NB4 (cell line): Measurements from ENCODE around the gene LY86.

Source experiments
- DNase-seq: peaks from one replicate; pipeline ENCODE4 v3.0.0; 2010; ENCODE audit warnings: low read depth
- H3K4me3 ChIP-seq: one replicate; pipeline ENCODE4 v1.5.1; 2011; ENCODE audit warnings: mild to moderate bottlenecking, low read depth, low read length, moderate library complexity
- CTCF ChIP-seq: IDR thresholded peaks from one replicate; pipeline ENCODE4 v1.5.1; 2012; ENCODE audit warnings: low read depth, low read length
- MAX ChIP-seq: IDR thresholded peaks from 2 replicates; pipeline ENCODE4 v1.6.1; 2011; ENCODE audit warnings: low read depth, low read length
- MYC ChIP-seq: IDR thresholded peaks from 2 replicates; pipeline ENCODE4 v1.6.1; 2011; ENCODE audit warnings: low read depth, low read length
- POLR2A ChIP-seq: IDR thresholded peaks from 2 replicates; pipeline ENCODE4 v1.6.1; 2011; ENCODE audit warnings: mild to moderate bottlenecking; ENCODE audit not compliant: insufficient read length; ENCODE audit errors: extremely low read depth

Gene LY86

GRCh38 chr6:6557886-6558285 is 30.6 kb upstream of the LY86 start:
- DNase-seq = peak; percentile 75
- TF ChIP-seq CTCF (no peak), MYC (no peak), MAX (no peak)
- H3K4me3 ChIP-seq = no peak overlapping the region

- TF ChIP-seq CTCF = no peak
- no peak for TF ChIP-seq MYC
- no peak for TF ChIP-seq MAX
- no peak for TF ChIP-seq POLR2A
- DNase-seq = peak; percentile 49
- H3K4me3 ChIP-seq = no peak overlapping the region
These were observed 28.4 kb upstream of the LY86 start for GRCh38 chr6:6559994-6560570.

- H3K4me3 ChIP-seq = no peak overlapping the region
- TF ChIP-seq MYC (no peak), CTCF (no peak), POLR2A (no peak), MAX (no peak)
These were observed 27.6 kb upstream of the LY86 start for GRCh38 chr6:6560909-6561308.

GRCh38 chr6:6564154-6564553 is 24.4 kb upstream of the LY86 start:
- H3K4me3 ChIP-seq = no peak overlapping the region
- no peak for DNase-seq
- TF ChIP-seq MAX = no peak

More at GRCh38 chr6:6560909-6561308, 27.6 kb upstream of the LY86 start:
- peak; percentile 56 for DNase-seq

GRCh38 chr6:6565069-6565468 is 23.5 kb upstream of the LY86 start:
- no peak for TF ChIP-seq POLR2A
- no peak for TF ChIP-seq MYC
- no peak for TF ChIP-seq MAX
- TF ChIP-seq CTCF = no peak
- no peak overlapping the region for H3K4me3 ChIP-seq
- DNase-seq = no peak

- no peak for TF ChIP-seq MYC
- no peak for TF ChIP-seq MAX
- DNase-seq = no peak
- H3K4me3 ChIP-seq = no peak overlapping the region
These were observed 23.0 kb upstream of the LY86 start for GRCh38 chr6:6565488-6565887.

- DNase-seq = no peak
- H3K4me3 ChIP-seq = no peak overlapping the region
- TF ChIP-seq POLR2A (no peak), MAX (no peak), MYC (no peak), CTCF (no peak)
These were observed 21.8 kb upstream of the LY86 start for GRCh38 chr6:6566766-6567165.
